Astrocyte of the spinal cord (primary cell): ENCODE measurements around the gene CCDC77.

Source experiments
- DNase-seq: peaks from one replicate; pipeline ENCODE4 v3.0.0; 2011; ENCODE audit warnings: low read depth, low spot score
- H3K4me3 ChIP-seq: 2 replicates; pipeline ENCODE4 v1.5.1; 2011; ENCODE audit warnings: low read depth, mild to moderate bottlenecking, low read length, moderate library complexity
- CTCF ChIP-seq: IDR thresholded peaks from 2 replicates; pipeline ENCODE4 v1.5.1; 2012; ENCODE audit warnings: low read depth, mild to moderate bottlenecking, low read length, inconsistent platforms
- in situ Hi-C: cut with HindIII; loops from 2 replicates; pipeline ENCODE4 v1.10.0; 2017; ENCODE audit warnings: low sequenced_read_pairs

The CCDC77 gene

GRCh38 chr12:466039-466438 lies 64.6 kb downstream of the CCDC77 start:
- no peak for DNase-seq
- H3K4me3 ChIP-seq = no peak overlapping the region
- in situ Hi-C loops = no loop called here
- no peak for TF ChIP-seq CTCF

GRCh38 chr12:466762-467161 lies 65.3 kb downstream of the CCDC77 start:
- TF ChIP-seq CTCF = no peak
- in situ Hi-C loops = no loop called here
- DNase-seq = no peak
- no peak overlapping the region for H3K4me3 ChIP-seq

GRCh38 chr12:467591-467990 lies 66.1 kb downstream of the CCDC77 start:
- no peak for DNase-seq
- in situ Hi-C loops = no loop called here
- no peak overlapping the region for H3K4me3 ChIP-seq
- no peak for TF ChIP-seq CTCF

- no peak for DNase-seq
- no peak overlapping the region for H3K4me3 ChIP-seq
- in situ Hi-C loops = no loop called here
- no peak for TF ChIP-seq CTCF
These were observed 67.4 kb downstream of the CCDC77 start for GRCh38 chr12:468671-469389.

GRCh38 chr12:470133-470532 lies 68.7 kb downstream of the CCDC77 start:
- TF ChIP-seq CTCF = no peak
- no peak for DNase-seq
- H3K4me3 ChIP-seq = no peak overlapping the region
- in situ Hi-C loops = no loop called here

- DNase-seq = no peak
- no peak for TF ChIP-seq CTCF
- H3K4me3 ChIP-seq = no peak overlapping the region
- in situ Hi-C loops = no loop called here
These were observed 71.8 kb downstream of the CCDC77 start for GRCh38 chr12:473198-473597.
